Stimulated activated CD4-positive, alpha-beta T cell treated with anti-CD3 and anti-CD28 coated beads, Interleukin-4, amount 100 ng/mL, for 48 hours (primary cell): ENCODE results near the gene KRTAP10-2.
"Not testable (repeated sequence)": the region's sequence is repeated elsewhere in the genome, so short reads cannot be mapped to it uniquely, and the experiment has no call there.

Source experiments
- DNase-seq, 2 donors: peaks; one replicate each; pipeline ENCODE4 v3.0.0-alpha.2; 2020; ENCODE audit warnings: low read depth in 2 of 2

The KRTAP10-2 gene

GRCh38 chr21:44583089-44583799 lies 31.9 kb upstream of the KRTAP10-2 start:
- no peak for DNase-seq

- no peak for DNase-seq
These were observed 30.8 kb upstream of the KRTAP10-2 start for GRCh38 chr21:44582055-44582454.

DNA sequence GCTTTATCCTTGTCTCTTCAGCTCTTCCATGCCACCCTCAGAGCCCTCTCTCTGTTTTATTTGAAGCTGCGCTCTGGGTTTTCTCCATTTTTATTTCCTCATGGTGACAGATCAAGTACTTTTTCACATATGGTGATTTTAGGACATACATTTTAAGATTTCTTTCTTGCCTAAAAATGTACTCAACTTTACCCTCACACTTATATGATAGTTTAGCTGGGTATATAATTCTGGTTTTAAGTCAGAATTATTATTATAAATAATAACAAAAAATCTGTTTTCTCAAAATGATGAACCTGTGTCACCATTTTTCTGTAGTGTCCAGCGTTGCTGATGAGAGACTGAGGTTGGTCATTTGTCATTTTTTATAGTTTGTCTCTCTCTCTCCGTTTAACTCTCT lies 29.9 kb upstream of the KRTAP10-2 start:
- no peak for DNase-seq

- not testable (repeated sequence) for DNase-seq
These were observed 29.0 kb upstream of the KRTAP10-2 start, which contains the start of gene KRTAP10-5 for GRCh38 chr21:44580231-44580821. Gene KRTAP10-5, minus strand, starts transcription at chr21:44580604. Its CDS starts 26 bp downstream, at chr21:44580578.

GRCh38 chr21:44579833-44580144 lies 28.5 kb upstream of the KRTAP10-2 start:
- no peak for DNase-seq

DNA sequence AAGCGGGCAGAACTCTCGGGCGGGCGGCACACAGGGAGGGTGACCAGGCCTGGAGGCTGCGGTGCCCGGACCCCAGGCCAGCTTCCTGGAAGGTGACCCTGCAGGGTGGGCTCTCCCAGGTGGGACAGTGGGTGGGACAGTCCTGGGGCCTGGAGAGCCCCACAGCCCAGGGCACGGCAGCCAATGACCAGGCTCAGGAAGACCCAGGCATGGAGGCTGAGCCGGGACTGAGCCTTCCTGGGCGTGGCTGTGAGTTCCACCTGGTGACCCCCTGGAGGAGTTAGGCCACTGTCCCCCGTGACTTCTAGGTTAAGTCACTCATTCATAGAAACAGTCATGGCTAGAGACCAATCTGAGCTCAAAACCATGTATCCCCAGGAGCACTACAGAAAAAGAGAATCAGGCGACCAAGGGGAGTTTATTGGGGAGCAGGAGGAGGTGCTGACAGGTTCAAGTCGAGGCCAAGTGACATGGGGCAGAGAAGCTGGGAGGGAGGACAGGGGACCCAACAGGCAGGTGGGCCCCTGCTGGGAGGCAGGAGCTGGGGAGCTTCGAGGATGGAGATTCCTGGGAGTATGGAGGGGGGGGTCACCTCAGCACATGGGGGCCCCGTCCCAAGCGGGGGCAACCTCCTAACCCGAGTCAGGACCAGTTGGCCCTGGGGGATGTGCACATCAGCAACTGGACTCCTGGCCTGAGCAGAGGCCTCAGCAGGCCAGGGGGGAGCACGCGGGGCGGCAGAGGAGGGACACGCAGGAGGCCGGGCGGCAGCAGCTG lies 27.9 kb upstream of the KRTAP10-2 start:
- DNase-seq: no peak

DNA sequence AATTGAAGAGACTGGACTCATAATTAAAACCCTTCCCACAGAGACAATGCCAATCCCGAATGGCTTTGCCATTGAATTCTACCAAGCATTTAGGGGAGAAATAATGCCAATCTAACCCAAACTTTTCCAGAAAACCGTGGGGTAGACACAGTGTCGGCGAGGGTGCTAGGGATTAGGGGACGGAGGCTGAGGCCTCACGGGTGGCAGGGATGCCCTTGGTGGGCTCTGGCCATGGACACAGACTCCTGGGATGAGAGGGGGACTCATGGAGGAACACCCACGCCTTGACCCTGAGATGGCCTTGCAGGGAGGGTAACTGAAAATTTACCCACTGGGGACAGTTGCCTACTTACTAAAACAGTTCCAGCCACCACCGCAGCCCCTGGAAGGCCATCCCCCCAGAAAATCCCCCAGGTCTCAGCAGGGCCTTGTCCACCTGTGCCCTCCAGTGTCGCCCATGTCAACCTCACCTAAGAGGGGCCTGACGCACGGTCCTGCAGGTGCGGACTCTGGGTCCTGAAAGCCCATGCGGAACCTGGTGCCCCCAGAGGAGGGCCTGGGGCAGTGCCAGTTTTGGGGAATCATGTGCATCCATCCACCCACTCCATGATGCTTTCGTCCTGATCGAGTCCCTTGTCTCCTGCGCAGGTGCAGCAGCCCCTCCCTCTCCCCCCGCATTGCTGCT lies 27.2 kb upstream of the KRTAP10-2 start:
- no peak for DNase-seq

GRCh38 chr21:44576025-44576420 lies 24.7 kb upstream of the KRTAP10-2 start:
- DNase-seq: no peak

DNA sequence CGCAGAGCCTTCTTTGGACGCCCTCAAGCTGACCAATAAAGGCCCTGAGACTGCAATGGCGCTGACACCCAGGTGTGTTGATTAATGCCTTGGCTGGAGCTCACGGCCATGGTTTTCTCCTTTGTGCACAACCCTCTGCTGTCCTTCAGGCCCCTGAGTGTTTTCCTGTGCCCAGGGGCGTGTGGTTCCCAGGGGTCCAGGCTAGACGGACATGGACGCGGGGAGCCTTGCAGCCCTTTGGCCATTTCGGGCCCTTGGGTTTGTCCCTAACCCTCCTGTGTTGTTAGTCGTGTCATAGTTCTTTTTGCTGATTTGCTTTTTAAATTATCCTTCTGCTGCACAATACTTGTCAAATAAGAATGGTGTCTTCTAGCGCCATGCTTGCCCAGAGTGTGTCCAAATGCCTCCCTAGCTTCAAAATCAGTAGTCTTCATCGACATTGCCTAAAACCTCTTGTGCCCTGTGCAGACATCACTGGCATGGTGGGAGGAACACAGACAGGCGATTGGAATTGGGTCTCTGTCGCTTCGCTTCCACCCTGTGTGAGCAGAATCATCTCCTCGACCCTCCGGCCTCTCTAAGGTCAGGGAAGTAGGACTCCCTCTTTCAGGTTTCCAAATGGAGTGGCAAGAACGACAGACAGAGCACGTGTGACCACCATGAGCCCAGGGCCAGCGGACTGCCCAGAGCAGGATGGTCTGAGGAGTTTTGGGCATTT lies 24.2 kb upstream of the KRTAP10-2 start:
- DNase-seq: no peak

- DNase-seq: no peak
These were observed 23.4 kb upstream of the KRTAP10-2 start for GRCh38 chr21:44574457-44575306.

DNA sequence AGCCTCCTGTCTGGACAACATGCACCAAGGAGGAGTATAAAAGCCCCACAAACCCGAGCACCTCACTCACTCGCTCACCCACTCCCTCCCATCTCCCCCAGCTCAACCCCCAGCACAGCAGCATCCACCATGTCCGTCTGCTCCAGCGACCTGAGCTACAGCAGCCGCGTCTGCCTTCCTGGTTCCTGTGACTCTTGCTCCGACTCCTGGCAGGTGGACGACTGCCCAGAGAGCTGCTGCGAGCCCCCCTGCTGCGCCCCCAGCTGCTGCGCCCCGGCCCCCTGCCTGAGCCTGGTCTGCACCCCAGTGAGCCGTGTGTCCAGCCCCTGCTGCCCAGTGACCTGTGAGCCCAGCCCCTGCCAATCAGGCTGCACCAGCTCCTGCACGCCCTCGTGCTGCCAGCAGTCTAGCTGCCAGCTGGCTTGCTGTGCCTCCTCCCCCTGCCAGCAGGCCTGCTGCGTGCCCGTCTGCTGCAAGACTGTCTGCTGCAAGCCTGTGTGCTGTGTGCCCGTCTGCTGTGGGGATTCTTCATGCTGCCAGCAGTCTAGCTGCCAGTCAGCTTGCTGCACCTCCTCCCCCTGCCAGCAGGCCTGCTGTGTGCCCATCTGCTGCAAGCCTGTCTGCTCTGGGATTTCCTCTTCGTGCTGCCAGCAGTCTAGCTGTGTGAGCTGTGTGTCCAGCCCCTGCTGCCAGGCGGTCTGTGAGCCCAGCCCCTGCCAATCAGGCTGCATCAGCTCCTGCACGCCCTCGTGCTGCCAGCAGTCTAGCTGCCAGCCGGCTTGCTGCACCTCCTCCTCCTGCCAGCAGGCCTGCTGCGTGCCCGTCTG lies 22.5 kb upstream of the KRTAP10-2 start, which contains the start of gene KRTAP10-4:
KRTAP10-4 (plus strand) TSS at position 100 of the 827 bp plus-strand sequence; CDS start at position 130, 30 bp downstream.
- DNase-seq: not testable (repeated sequence)

- no peak for DNase-seq
These were observed 21.8 kb upstream of the KRTAP10-2 start for GRCh38 chr21:44572959-44573583.

DNA sequence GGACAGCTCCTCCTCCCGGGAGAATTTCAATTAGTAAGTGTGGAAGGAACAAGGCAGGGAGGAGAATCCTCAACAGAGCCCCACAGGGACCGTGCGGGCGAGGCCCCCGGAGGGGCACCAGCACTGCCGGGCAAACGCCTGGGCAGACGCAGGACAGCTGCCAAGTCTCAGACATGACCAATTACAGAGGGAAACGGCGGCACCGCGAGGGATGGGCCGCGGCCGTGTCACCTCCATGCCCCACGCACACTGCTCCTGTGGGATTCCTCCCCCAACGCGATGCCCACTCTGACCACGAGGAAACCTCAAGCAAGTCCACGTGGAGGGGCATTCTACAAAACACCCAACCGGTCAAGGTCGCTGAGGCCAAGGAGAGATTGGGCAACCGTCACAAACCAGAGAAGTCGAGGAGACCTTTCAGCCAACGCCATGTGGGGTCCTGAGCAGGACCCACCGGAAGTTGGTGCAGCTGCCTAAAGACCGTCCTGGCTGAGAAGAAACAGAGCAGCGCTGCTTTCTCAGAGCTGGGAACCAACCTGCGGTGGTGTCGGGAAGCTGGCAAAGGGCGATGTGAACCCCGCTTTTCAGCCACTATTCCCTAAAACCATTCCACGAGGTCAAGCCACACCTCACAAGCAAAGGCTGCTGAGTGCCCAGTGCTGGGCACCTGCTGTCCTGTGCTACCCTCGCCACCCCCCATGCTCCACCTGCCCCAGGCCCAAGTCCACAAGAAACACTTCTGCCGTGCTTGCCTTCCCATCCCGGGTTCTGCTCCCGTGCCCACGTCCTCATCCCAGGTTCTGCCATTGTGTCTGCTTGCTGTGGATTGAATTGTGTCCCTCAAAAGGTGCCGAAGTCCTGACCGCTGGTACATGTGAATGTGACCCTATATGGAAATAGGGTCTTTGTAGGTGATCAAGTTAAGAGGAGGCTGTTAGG lies 20.8 kb upstream of the KRTAP10-2 start:
- no peak for DNase-seq

DNA sequence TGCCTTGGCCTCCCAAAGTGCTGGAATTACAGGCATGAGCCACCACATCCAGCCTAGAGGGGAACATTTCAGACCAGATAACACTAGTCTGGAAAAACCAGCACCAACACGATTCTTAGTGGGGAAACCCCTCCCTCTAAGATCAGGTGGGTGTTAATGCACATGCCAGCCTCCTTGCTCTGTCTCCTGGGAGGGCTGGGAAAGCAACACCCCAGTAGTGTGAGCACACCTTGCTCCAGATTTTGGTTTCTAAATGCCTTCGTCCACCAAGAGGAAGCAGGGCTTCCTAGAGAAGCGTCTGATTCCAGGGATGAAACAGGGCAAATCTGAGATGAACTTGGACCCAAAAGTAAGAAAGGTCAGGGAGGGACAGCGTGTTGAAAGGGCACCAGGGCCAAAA lies 20.0 kb upstream of the KRTAP10-2 start:
- DNase-seq: no peak

DNA sequence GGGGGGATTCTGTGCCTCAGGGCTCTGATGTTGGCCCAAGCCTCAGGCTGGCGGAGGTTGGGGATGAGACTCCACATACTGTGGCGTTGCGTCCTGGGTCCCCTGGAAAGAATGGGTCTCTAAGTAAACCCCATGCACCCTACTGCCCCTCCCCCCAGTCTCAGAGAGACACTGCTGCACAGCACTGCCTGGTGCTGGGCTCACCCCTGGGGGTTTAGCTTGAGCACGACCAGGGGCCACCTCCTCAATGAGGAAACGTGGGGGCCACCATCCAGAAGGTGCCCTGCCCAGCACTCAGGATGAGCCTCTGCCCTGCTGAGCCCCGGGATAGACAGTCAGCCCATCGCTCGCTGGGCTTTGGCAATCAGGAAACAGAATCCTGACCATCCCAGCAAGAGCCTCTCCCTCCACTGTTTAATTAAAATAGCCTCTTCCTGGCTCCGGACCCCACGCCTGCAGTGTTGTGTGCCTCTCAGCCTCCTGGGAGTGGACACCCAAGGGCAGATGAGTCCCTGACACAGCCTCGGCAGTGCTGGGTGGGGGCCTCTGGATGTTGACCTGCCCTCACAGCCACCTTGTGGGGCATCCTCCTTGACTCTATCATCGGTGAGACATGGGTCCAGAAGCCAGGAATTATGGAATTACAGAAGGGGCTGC lies 18.7 kb upstream of the KRTAP10-2 start:
- no peak for DNase-seq

GRCh38 chr21:44568667-44569556 lies 17.6 kb upstream of the KRTAP10-2 start:
- no peak for DNase-seq

DNA sequence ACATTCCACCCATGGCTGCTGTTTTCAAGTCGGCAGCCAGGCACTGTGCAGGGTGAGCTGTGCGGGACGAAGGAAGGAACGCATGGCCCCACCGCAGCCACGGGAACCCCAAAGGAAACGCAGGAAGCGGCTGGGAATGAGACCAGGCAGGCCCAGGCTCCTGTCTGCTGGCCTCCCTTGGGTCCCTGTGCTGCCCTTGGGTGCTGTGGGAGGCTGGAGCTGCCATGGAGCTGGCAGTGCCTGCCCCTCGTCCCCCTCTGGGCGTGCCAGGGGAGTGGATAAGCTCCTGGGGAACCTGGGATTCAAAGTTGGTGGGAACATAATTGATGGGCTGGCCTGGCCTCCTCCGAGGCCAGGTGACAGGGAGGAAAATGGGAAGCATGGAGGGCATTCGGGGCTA lies 17.0 kb upstream of the KRTAP10-2 start:
- DNase-seq: no peak
